Activated naive CD8-positive, alpha-beta T cell treated with anti-CD3 and anti-CD28 coated beads, Interleukin-2, amount 10 ng/mL, durations not matched to agents 7 days and 5 days (primary cell): ENCODE data around the gene CSF2RB. TPM values are rescaled to one million over a fixed set of nuclear protein-coding genes. Genes with fewer than 3 reads are reported as not detected.

Experiments
- ATAC-seq: fragments of 150-1000 bp; cut with Tn5 transposase; one replicate; pipeline ENCODE4 v1.10.0; 2021; ENCODE audit warnings: low read depth, moderate library complexity
- POLR2A ChIA-PET: fragments of 350-600 bp; sonication (Branson Sonifier 250); formaldehyde crosslinking; loops from one replicate; lab custom pipeline; 2021; ENCODE audit warnings: antibody characterized with exemption; lab: Charles Lee
- DNase-seq: peaks from one replicate; pipeline ENCODE4 v3.0.0; 2021
- H3K27ac Mint-ChIP-seq: one replicate; pipeline ENCODE4 v1.8.0; 2022; ENCODE audit warnings: mild to moderate bottlenecking, mixed read lengths
- H3K27me3 Mint-ChIP-seq: one replicate; pipeline ENCODE4 v1.8.0; 2022; ENCODE audit warnings: mild to moderate bottlenecking, moderate library complexity, mixed read lengths
- H3K36me3 Mint-ChIP-seq: one replicate; pipeline ENCODE4 v1.8.0; 2021; ENCODE audit warnings: mild to moderate bottlenecking, mixed read lengths
- H3K4me1 Mint-ChIP-seq: one replicate; pipeline ENCODE4 v1.8.0; 2021; ENCODE audit warnings: mixed read lengths
- H3K4me3 Mint-ChIP-seq: one replicate; pipeline ENCODE4 v1.8.0; 2022; ENCODE audit warnings: mild to moderate bottlenecking, moderate library complexity, mixed read lengths
- H3K9me3 Mint-ChIP-seq: one replicate; pipeline ENCODE4 v1.8.0; 2021; ENCODE audit warnings: mixed read lengths
- total RNA-seq, 2 experiments: library from RNA; stranded (reverse); gene quantifications; one replicate each; pipeline ENCODE4 v1.2.3, GENCODE V29; 2021

The CSF2RB gene
- total RNA-seq, 2 experiments from 2014 or later = 1.1 to 1.3 TPM

- peaks cover 10% of the 10 kb centered on the region for H3K27me3 Mint-ChIP-seq
- H3K9me3 Mint-ChIP-seq = no peaks in the 10 kb centered on the region
- ATAC-seq (no peak), DNase-seq (no peak)
- no peaks in the 10 kb centered on the region for H3K36me3 Mint-ChIP-seq
- POLR2A ChIA-PET = no interaction called here
- H3K4me3 Mint-ChIP-seq = no peak overlapping the region
- no peak overlapping the region for H3K27ac Mint-ChIP-seq
- H3K4me1 Mint-ChIP-seq = peaks cover 1% of the 10 kb centered on the region
These were observed 25.5 kb downstream of the CSF2RB start for GRCh38 chr22:36938886-36939285.

- no peak overlapping the region for H3K4me3 Mint-ChIP-seq
- H3K36me3 Mint-ChIP-seq = no peaks in the 10 kb centered on the region
- no peak overlapping the region for H3K27ac Mint-ChIP-seq
- DNase-seq (no peak), ATAC-seq (no peak)
- POLR2A ChIA-PET = no interaction called here
- peaks cover 15% of the 10 kb centered on the region for H3K27me3 Mint-ChIP-seq
- H3K4me1 Mint-ChIP-seq = peaks cover 1% of the 10 kb centered on the region
- H3K9me3 Mint-ChIP-seq = no peaks in the 10 kb centered on the region
These were observed 27.2 kb downstream of the CSF2RB start for GRCh38 chr22:36940676-36941075.

- Mint-ChIP-seq H3K36me3 (no peaks in the 10 kb centered on the region), H3K27ac (no peak overlapping the region), H3K4me3 (no peak overlapping the region), H3K27me3 (peaks cover 15% of the 10 kb centered on the region), H3K9me3 (no peaks in the 10 kb centered on the region), H3K4me1 (no peaks in the 10 kb centered on the region)
- ATAC-seq (no peak), DNase-seq (no peak)
- POLR2A ChIA-PET = no interaction called here
These were observed 29.1 kb downstream of the CSF2RB start for GRCh38 chr22:36942556-36942955.

- Mint-ChIP-seq H3K4me3 (no peak overlapping the region), H3K27ac (no peak overlapping the region), H3K27me3 (peaks cover 18% of the 10 kb centered on the region), H3K9me3 (no peaks in the 10 kb centered on the region), H3K4me1 (no peaks in the 10 kb centered on the region), H3K36me3 (no peaks in the 10 kb centered on the region)
- DNase-seq (no peak), ATAC-seq (no peak)
- POLR2A ChIA-PET = no interaction called here
These were observed 33.2 kb downstream of the CSF2RB start for GRCh38 chr22:36946421-36947158.

GRCh38 chr22:36948273-36949225 is 35.1 kb downstream of the CSF2RB start:
- no peaks in the 10 kb centered on the region for H3K9me3 Mint-ChIP-seq
- ATAC-seq (no peak), DNase-seq (no peak)
- POLR2A ChIA-PET = no interaction called here
- no peaks in the 10 kb centered on the region for H3K4me1 Mint-ChIP-seq
- H3K27me3 Mint-ChIP-seq = peaks cover 12% of the 10 kb centered on the region
- no peak overlapping the region for H3K27ac Mint-ChIP-seq
- H3K4me3 Mint-ChIP-seq = no peak overlapping the region
- H3K36me3 Mint-ChIP-seq = no peaks in the 10 kb centered on the region

- POLR2A ChIA-PET = no interaction called here
- no peak for DNase-seq
- no peak for ATAC-seq
- Mint-ChIP-seq H3K36me3 (no peaks in the 10 kb centered on the region), H3K27me3 (peaks cover 8% of the 10 kb centered on the region), H3K4me3 (no peak overlapping the region), H3K27ac (no peak overlapping the region), H3K9me3 (peaks cover 1% of the 10 kb centered on the region), H3K4me1 (peaks cover 2% of the 10 kb centered on the region)
These were observed 37.6 kb downstream of the CSF2RB start for GRCh38 chr22:36950797-36951590.

- no peak for ATAC-seq
- H3K27me3 Mint-ChIP-seq = peaks cover 8% of the 10 kb centered on the region
- peaks cover 6% of the 10 kb centered on the region for H3K9me3 Mint-ChIP-seq
- H3K4me1 Mint-ChIP-seq = peaks cover 2% of the 10 kb centered on the region
- DNase-seq = no peak
- POLR2A ChIA-PET = no interaction called here
- no peak overlapping the region for H3K27ac Mint-ChIP-seq
- H3K36me3 Mint-ChIP-seq = no peaks in the 10 kb centered on the region
- H3K4me3 Mint-ChIP-seq = no peak overlapping the region
These were observed 38.3 kb downstream of the CSF2RB start for GRCh38 chr22:36951746-36952145.

- no peak for ATAC-seq
- POLR2A ChIA-PET = interaction anchor here (0.8 kb wide), 1 partner anchor 94 kb away, joined by 4 read pairs; no protein-coding TSS in a partner anchor
- Mint-ChIP-seq H3K4me3 (no peak overlapping the region), H3K9me3 (peaks cover 11% of the 10 kb centered on the region), H3K27me3 (peaks cover 8% of the 10 kb centered on the region), H3K27ac (no peak overlapping the region), H3K36me3 (peaks cover 2% of the 10 kb centered on the region), H3K4me1 (peaks cover 2% of the 10 kb centered on the region)
- DNase-seq = no peak
These were observed 40.0 kb downstream of the CSF2RB start for GRCh38 chr22:36953239-36954080.

GRCh38 chr22:36954251-36955014 is 41.0 kb downstream of the CSF2RB start:
- Mint-ChIP-seq H3K4me1 (peaks cover 2% of the 10 kb centered on the region), H3K27ac (peak overlapping the region; percentile 2), H3K36me3 (peaks cover 2% of the 10 kb centered on the region), H3K4me3 (no peak overlapping the region), H3K9me3 (peaks cover 16% of the 10 kb centered on the region), H3K27me3 (peaks cover 11% of the 10 kb centered on the region)
- DNase-seq = no peak
- ATAC-seq = no peak
- POLR2A ChIA-PET = interaction anchor here (0.8 kb wide), 1 partner anchor 95 kb away, joined by 4 read pairs; no protein-coding TSS in a partner anchor

GRCh38 chr22:36955691-36956090 is 42.3 kb downstream of the CSF2RB start:
- H3K27ac Mint-ChIP-seq = no peak overlapping the region
- POLR2A ChIA-PET = no interaction called here
- peaks cover 16% of the 10 kb centered on the region for H3K9me3 Mint-ChIP-seq
- ATAC-seq = no peak
- peaks cover 14% of the 10 kb centered on the region for H3K27me3 Mint-ChIP-seq
- peaks cover 2% of the 10 kb centered on the region for H3K36me3 Mint-ChIP-seq
- no peak overlapping the region for H3K4me3 Mint-ChIP-seq
- H3K4me1 Mint-ChIP-seq = peaks cover 2% of the 10 kb centered on the region
- no peak for DNase-seq

- no peak overlapping the region for H3K27ac Mint-ChIP-seq
- H3K9me3 Mint-ChIP-seq = peaks cover 16% of the 10 kb centered on the region
- H3K4me1 Mint-ChIP-seq = peaks cover 3% of the 10 kb centered on the region
- ATAC-seq = no peak
- H3K36me3 Mint-ChIP-seq = peaks cover 2% of the 10 kb centered on the region
- DNase-seq = no peak
- POLR2A ChIA-PET = no interaction called here
- peaks cover 28% of the 10 kb centered on the region for H3K27me3 Mint-ChIP-seq
- H3K4me3 Mint-ChIP-seq = no peak overlapping the region
These were observed 44.9 kb downstream of the CSF2RB start for GRCh38 chr22:36958366-36958765.

GRCh38 chr22:36961626-36962025 is 48.2 kb downstream of the CSF2RB start:
- DNase-seq = no peak
- no peak overlapping the region for H3K27ac Mint-ChIP-seq
- peaks cover 8% of the 10 kb centered on the region for H3K4me1 Mint-ChIP-seq
- no peak for ATAC-seq
- H3K36me3 Mint-ChIP-seq = peaks cover 2% of the 10 kb centered on the region
- peaks cover 11% of the 10 kb centered on the region for H3K9me3 Mint-ChIP-seq
- no peak overlapping the region for H3K4me3 Mint-ChIP-seq
- POLR2A ChIA-PET = no interaction called here
- H3K27me3 Mint-ChIP-seq = peaks cover 29% of the 10 kb centered on the region
